COLO829 (cell line): Measurements from ENCODE around the gene CARTPT.

Experiments
- DNase-seq: peaks from one replicate; pipeline ENCODE4 v3.0.0; 2012; ENCODE audit warnings: low spot score

The CARTPT gene

GRCh38 chr5:71719063-71719964 lies at the start of gene CARTPT:
CARTPT (plus strand) TSS chr5:71719275; CDS start chr5:71719294, 19 bp downstream.
- no peak for DNase-seq

GRCh38 chr5:71677977-71678376 lies 41.1 kb upstream of the CARTPT start:
- DNase-seq = no peak

- no peak for DNase-seq
Observed at GRCh38 chr5:71679714-71680113, 39.4 kb upstream of the CARTPT start.

DNA sequence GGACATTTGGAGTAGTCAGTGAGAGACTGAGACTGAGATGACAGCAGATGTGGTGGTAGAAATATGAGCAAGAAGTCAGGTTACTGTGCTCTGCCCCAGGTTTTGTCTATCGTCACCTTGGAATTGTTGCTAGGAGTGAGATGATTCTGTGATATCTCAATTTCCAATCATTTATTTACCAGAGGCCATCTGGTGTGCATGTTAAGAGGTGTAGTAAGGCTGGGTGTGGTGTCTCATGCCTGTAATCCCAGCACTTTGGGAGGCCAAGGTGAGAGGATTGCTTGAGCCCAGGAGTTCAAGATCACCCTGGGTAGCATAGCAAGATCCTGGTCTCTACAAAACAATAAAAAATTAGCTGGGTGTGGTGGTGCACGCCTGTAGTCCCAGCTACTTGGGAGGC lies 38.6 kb upstream of the CARTPT start:
- DNase-seq = no peak

GRCh38 chr5:71681296-71681695 lies 37.8 kb upstream of the CARTPT start:
- no peak for DNase-seq

DNA sequence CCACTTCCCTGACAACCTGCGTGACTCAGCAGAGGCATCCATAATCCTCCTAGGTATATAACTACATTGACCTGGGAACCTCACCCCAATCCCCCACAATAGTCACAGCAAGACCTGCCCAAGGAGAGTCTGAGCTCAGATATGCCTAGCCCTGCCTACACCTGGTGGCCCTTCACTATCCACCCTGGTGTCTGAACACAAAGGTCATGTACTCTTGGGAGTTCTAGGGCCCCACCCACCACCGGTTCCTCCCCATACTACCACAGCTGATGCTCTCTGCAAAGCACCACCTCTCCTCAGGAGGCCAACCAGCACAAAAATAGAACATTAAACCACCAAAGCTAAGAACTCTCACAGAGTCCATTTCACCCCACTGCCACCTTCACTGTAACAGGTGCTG lies 34.8 kb upstream of the CARTPT start:
- no peak for DNase-seq

DNA sequence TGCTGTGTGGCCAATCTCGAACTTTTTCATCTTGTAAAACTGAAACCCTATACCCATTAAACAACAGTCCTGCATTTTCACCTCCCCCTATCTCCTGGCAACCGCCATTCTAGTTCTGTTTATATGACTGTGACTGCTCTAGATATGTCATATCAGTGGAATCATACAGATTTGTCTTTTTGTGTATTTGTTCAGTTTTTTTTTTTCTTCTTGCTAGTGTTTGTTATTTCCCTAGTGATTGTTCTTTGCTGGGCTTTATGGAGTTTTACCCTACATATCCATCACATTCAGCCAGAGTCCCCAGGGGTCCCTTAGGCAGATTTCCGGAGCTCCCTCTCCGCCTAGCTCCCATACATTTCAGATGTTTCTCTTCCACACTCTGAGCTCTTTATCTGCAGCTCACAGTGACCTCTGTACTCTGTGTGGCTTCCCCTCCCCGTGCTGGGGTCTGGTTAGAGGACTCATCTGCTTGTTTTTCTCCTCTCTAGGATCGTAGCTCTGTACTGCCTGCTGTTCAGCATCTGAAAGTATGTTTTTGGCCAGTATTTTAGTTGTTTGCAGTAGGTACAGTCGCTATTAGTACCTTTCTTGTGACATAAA lies 25.1 kb upstream of the CARTPT start:
- no peak for DNase-seq

GRCh38 chr5:71695071-71695470 lies 24.0 kb upstream of the CARTPT start:
- no peak for DNase-seq

- no peak for DNase-seq
Observed at GRCh38 chr5:71695595-71695994, 23.5 kb upstream of the CARTPT start.

GRCh38 chr5:71697967-71698366 lies 21.1 kb upstream of the CARTPT start:
- DNase-seq = no peak

DNA sequence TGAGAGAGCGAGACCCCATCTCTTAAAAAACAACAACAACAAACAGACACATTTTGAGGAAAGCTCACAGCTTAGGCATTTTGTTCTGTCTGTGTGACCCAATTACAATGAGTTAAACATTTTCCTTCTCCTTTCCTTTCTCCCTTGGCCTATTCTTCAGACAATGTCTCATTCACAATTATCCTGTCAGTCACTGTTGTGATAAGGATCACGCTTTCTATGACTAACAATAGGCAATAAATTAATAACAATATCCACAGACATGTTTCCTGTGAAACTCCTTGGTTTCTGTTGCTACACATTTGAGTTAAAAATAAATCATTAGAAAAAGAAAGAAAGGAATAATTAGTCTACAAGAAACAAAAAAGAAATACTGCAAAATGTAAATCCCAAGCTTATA lies 19.8 kb upstream of the CARTPT start:
- DNase-seq = no peak

- no peak for DNase-seq
Observed at GRCh38 chr5:71699751-71700150, 19.3 kb upstream of the CARTPT start.

DNA sequence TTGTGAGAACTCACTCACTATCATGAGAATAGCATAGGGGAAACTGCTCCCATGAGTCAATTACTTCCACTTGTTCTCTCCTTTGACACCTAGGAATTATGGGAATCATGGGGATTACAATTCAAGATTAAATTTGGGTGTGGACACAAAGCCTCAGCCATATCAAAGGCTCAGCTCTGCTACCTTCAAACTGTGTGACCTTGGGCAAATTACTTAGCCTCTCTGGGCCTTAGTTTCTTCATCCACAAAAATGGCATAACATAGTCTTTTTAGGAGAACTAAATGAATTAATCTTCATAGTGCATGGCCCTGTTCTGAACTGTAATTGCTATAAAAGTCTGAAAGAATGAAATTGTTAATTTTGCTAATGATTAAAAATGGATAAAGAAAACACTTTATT lies 18.3 kb upstream of the CARTPT start:
- no peak for DNase-seq

DNA sequence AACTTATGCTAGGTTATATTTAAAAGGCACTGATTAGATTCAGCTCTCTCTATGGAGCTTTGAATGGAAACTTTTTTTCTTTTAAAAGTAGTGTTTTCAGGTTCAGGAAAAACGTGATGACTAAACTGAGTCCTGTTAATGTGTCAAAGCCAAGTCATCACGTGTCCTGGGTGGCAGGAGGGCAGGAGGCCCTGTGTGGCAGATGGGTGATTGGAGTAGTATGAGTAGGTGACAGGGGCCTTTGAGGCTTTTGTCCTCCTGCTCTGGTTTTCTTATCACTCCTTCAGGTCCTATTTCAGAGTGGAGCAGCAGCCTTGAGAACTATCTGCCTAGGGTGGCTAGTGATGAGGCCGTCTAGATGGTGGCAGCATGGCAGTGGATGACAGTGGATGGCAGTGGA lies 17.7 kb upstream of the CARTPT start:
- no peak for DNase-seq

DNA sequence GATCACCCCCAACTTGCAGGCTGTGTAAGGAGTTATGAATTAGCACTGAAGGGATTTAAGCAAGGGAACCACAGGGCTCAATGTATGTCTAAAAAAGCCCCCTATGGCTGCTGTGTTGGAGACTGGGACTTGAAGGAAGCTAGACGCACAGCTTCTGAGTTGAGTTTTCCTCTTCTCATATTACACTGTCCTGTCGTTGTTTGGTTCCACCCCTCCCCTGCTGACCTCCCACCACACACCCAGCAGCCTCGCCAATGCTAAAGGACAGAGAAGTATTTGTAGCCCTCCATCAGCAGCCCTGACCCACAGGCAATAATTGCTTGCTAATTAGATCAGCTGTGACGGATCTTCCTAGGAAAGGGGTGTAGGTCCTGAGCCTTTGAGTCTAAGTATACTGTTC lies 15.1 kb upstream of the CARTPT start:
- no peak for DNase-seq

DNA sequence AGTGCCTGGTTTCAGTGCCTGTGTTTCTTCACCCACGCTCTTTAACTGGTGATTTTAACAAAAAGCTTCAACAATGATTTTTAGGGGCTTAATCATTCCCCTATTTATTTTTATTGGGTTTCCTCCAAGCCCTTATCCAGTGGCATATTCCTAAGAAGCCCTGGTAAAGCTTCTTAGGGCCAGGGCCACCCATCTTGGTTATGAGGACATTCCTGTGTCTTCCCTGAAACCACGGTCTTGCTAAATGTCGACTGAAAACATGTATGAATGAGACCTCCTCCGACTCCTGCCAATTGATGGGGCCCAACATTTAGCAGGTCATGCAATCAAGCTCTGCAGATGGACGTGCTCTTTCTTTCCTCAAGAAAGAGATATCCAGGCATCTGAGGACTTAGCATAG lies 13.7 kb upstream of the CARTPT start:
- no peak for DNase-seq

- DNase-seq = no peak
Observed at GRCh38 chr5:71706906-71707305, 12.2 kb upstream of the CARTPT start.

GRCh38 chr5:71711610-71712009 lies 7.5 kb upstream of the CARTPT start:
- DNase-seq = no peak

DNA sequence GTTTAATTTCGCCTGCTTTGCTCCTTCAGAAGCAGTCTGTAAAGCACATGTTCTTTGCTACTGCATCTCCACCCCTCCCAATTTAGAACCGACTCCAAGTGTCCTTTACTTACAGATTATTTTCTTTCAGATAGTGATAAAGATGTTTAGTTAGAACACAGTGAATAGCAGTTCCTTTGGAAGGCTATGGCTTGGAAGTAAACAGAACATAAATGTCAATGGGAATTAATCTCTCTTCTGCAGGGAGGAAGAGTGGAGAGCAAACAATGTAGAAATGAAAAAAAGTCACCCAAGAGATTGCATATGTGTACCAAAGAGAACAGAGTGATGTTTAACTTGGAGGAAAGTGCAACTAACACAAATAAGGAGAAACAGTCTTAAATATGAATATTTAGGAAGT lies 4.2 kb upstream of the CARTPT start:
- DNase-seq = no peak

DNA sequence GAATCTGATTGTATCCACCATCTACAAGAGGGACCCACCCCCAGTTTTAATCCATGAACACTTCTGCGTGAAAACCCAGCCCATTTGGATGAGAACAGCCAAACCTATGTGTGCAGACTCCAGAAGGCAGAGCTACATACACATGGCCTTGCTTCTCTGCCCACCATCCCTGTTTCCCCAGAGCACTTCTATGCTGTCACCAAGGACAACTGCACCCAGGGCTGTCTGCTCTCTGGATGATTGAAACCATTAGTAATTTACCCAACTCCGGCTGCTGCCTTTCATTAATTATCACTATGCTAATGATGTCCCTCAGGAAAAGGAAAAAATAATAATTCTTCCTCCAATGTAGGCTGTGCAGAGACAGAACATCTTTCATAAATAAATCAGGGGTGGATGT lies 8.9 kb downstream of the CARTPT start:
- no peak for DNase-seq

DNA sequence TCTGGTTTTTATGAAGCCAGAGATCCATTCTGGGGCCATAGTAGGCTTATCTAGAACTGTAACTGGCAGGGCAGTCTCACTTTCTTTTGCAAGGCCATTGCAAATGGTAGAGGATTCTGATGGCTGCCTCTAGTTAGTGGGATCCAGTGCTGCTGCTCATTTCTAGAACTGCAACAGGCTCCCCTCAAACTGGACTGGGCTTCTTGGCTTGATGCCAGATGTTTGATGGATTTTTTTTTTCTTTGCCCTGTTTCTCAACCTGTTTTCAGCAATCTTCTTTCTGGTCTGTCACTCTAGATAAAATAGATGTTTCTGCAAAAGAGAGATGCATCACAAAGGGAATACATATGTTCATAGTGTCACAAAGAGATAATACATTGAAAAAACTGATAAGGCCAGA lies 11.9 kb downstream of the CARTPT start:
- no peak for DNase-seq

DNA sequence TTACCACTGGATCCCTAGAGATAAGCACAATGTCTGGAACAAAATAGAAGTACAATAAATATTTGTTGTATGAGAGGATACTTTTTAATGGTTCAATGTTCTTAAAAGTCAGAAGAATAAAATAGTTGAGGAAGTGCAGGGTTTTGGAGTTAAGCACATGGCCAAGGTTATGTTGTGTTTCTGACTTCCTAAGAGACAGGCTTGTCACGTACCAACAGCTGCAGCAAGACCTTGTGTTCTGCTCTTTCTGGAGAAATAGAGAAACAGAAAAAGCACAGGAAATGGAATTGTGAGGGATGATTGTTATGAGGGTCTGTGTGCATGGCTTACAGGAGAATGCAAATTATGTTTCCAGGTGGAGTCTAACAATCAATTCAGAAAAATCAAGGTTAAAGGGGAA lies 12.9 kb downstream of the CARTPT start:
- DNase-seq = no peak

DNA sequence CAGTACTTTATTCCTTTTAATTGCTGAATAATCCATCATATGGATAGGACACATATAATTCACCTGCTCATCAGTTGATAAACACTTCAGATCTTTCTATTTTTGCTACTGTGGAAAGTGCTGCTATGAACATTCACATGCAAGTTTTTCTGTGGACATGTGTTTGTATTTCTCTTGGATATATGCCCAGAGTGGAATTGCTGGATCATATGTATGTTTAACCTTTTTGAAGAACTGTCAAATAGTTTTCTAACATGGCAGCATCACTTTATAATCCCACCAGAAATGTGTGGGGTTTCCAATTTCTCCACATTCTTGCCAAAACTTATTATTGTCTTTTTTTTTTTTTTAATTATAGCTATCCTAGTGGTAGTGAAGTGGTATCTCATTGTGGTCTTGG lies 15.1 kb downstream of the CARTPT start:
- no peak for DNase-seq
